ENCODE data around the gene OR5B21. TPM values are rescaled to one million over a fixed set of nuclear protein-coding genes. Genes with fewer than 3 reads are reported as not detected.

The OR5B21 gene
- total RNA-seq, 1 experiment from 2014 or later = not detected

DNA sequence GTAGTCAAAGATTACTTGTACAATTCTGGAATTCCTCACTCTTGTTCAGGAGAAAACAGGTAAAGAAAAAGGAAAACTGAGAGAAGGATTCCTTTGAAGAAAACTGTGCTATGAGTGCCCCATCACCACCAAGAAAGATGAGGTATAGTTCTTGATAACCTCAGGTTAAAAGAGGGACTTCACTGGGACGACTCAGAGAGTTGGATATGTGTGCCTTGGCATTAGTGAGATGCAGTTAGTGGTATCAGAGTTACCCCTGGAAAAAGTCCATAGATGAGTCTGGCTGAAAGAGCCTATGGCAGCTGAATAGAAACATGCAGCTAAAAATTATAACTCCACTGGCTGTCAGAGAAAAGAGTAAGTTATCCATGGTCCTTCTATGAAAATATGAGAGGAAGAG, 38.9 kb upstream of the OR5B21 start:
- H3K4me1 ChIP-seq (ENCODE audit: insufficient read depth, low read length) = no peaks in the 10 kb centered on the region
- no peak overlapping the region for H3K14ac ChIP-seq (ENCODE audit: insufficient read depth, low read length)
- DNase-seq = no peak
- no peak for TF ChIP-seq CTCF (conservative IDR thresholded peaks at IDR 0.05)
- H3K4me3 Mint-ChIP-seq = no peak overlapping the region
- H2BK120ac ChIP-seq (ENCODE audit: low read depth, low read length, poor library complexity, severe bottlenecking) = no peak overlapping the region
- H2BK12ac ChIP-seq (ENCODE audit: insufficient read length, low read depth, low read length) = no peak overlapping the region
- no peak overlapping the region for H3K4ac ChIP-seq (ENCODE audit: low read depth, low read length)
- no peaks in the 10 kb centered on the region for H3K9me3 Mint-ChIP-seq
- no peaks in the 10 kb centered on the region for H3K9me3 ChIP-seq (ENCODE audit: control insufficient read depth, low read depth, low read length)
- H3K36me3 Mint-ChIP-seq (ENCODE audit: insufficient read depth in 1 of 3, low read depth in 3 of 3) = peaks cover 0 to 1% (median 0%) of the 10 kb centered on the region in 3 experiments; a peak in 1 of 7 replicates
- H3T11ph ChIP-seq (ENCODE audit: low read length) = no peak overlapping the region
- H4K91ac ChIP-seq (ENCODE audit: insufficient read length, low read depth, low read length) = no peak overlapping the region
- no peak overlapping the region for H2AK5ac ChIP-seq (ENCODE audit: insufficient read length, low read length)
- no peak overlapping the region for H2BK5ac ChIP-seq (ENCODE audit: insufficient read length, low read length)
- H2BK15ac ChIP-seq (ENCODE audit: low read depth, low read length) = no peak overlapping the region
- no peak overlapping the region for H3K27ac ChIP-seq (ENCODE audit: insufficient read length, low read depth, low read length)
- no peak overlapping the region for H3K9ac ChIP-seq (ENCODE audit: extremely low read depth, insufficient read length, low read length)
- H3K56ac ChIP-seq (ENCODE audit: insufficient read length, low read depth, low read length) = no peak overlapping the region
- no peaks in the 10 kb centered on the region for H3K27me3 Mint-ChIP-seq (ENCODE audit: low read depth)
- H3K23ac ChIP-seq (ENCODE audit: insufficient read length, low read depth, low read length) = no peak overlapping the region
- no peak overlapping the region for H3K27ac Mint-ChIP-seq
- H3K18ac ChIP-seq (ENCODE audit: insufficient read length, low read depth, low read length) = no peak overlapping the region
- no CpG with 5 or more reads among the region's 1 CpG for WGBS (ENCODE audit: extremely low coverage, insufficient read length, low lambda C conversion rate)
- H3K79me2 ChIP-seq (ENCODE audit: insufficient read depth, low read length) = no peaks in the 10 kb centered on the region
- H3K27me3 ChIP-seq (ENCODE audit: insufficient read depth, low read length) = no peaks in the 10 kb centered on the region
- H3K4me2 ChIP-seq (ENCODE audit: insufficient read depth, insufficient read length, low read length) = no peak overlapping the region
- H3K23me2 ChIP-seq (ENCODE audit: insufficient read length, low read depth, low read length, poor library complexity, severe bottlenecking) = no peaks in the 10 kb centered on the region
- no peak overlapping the region for H2BK20ac ChIP-seq (ENCODE audit: low read depth, low read length, poor library complexity, severe bottlenecking)
- H2AFZ ChIP-seq (ENCODE audit: low read length) = no peak overlapping the region
- no peak overlapping the region for H4K5ac ChIP-seq (ENCODE audit: insufficient read length, low read depth, low read length)
- H3K79me1 ChIP-seq (ENCODE audit: insufficient read depth, low read depth, low read length, poor library complexity, severe bottlenecking) = no peaks in the 10 kb centered on the region
- no peaks in the 10 kb centered on the region; a peak in 1 of 4 replicates for H3K4me1 Mint-ChIP-seq
- no peaks in the 10 kb centered on the region for H4K20me1 ChIP-seq (ENCODE audit: control insufficient read depth, insufficient read depth, insufficient read length)
- H4K8ac ChIP-seq (replicated peaks; ENCODE audit: insufficient read length, low read depth, low read length) = no peak overlapping the region

Data from H9 (cell line).